ENCODE results near the gene C2orf76.
"Not testable (repeated sequence)": the region's sequence is repeated elsewhere in the genome, so short reads cannot be mapped to it uniquely, and the experiment has no call there.

C2orf76 gene

GRCh38 chr2:119366649-119367471 is at the start of gene C2orf76, which contains the start of gene DBI:
TSS of gene C2orf76 (minus strand) at chr2:119366834. CDS start at chr2:119339959, 26,875 bp downstream.
TSS of gene DBI (plus strand) at chr2:119366977. CDS start at chr2:119367052, 75 bp downstream.
- DNase-seq = peak; percentile 90

GRCh38 chr2:119415630-119416029 is 49.0 kb upstream of the C2orf76 start:
- DNase-seq = no peak

- no peak for DNase-seq
Observed at GRCh38 chr2:119414894-119415293, 48.3 kb upstream of the C2orf76 start.

- no peak for DNase-seq
Observed at GRCh38 chr2:119409506-119409905, 42.9 kb upstream of the C2orf76 start.

GRCh38 chr2:119408221-119408619 is 41.6 kb upstream of the C2orf76 start:
- no peak for DNase-seq

- DNase-seq = no peak
Observed at GRCh38 chr2:119407430-119408220, 41.0 kb upstream of the C2orf76 start.

- no peak for DNase-seq
Observed at GRCh38 chr2:119405151-119405550, 38.5 kb upstream of the C2orf76 start.

GRCh38 chr2:119403618-119404017 is 37.0 kb upstream of the C2orf76 start:
- DNase-seq = not testable (repeated sequence)

- no peak for DNase-seq
Observed at GRCh38 chr2:119402645-119403560, 36.3 kb upstream of the C2orf76 start.

- no peak for DNase-seq
Observed at GRCh38 chr2:119402106-119402505, 35.5 kb upstream of the C2orf76 start.

- no peak for DNase-seq
Observed at GRCh38 chr2:119397196-119397595, 30.6 kb upstream of the C2orf76 start.

- no peak for DNase-seq
Observed at GRCh38 chr2:119393971-119394748, 27.5 kb upstream of the C2orf76 start.

- no peak for DNase-seq
Observed at GRCh38 chr2:119389615-119390306, 23.1 kb upstream of the C2orf76 start.

GRCh38 chr2:119387381-119388129 is 20.9 kb upstream of the C2orf76 start:
- peak in 1 of 2 experiments; percentile 34 for DNase-seq

GRCh38 chr2:119385466-119385865 is 18.8 kb upstream of the C2orf76 start:
- DNase-seq = no peak

- DNase-seq = no peak
Observed at GRCh38 chr2:119384971-119385370, 18.3 kb upstream of the C2orf76 start.

- DNase-seq = no peak
Observed at GRCh38 chr2:119383410-119384140, 16.9 kb upstream of the C2orf76 start.

GRCh38 chr2:119378566-119378965 is 11.9 kb upstream of the C2orf76 start:
- DNase-seq = no peak

- DNase-seq = no peak
Observed at GRCh38 chr2:119377993-119378345, 11.3 kb upstream of the C2orf76 start.
